CD14-positive monocyte (primary cell): ENCODE measurements around the gene WDR45B. TPM values are rescaled to one million over a fixed set of nuclear protein-coding genes. Genes with fewer than 3 reads are reported as not detected.

Source experiments
- DNase-seq, 3 donors: peaks; one replicate each; pipeline ENCODE4 v3.0.0-alpha.2; 2011 to 2022
- H2AFZ ChIP-seq: 2 replicates; pipeline ENCODE4 v1.6.0; 2012; ENCODE audit warnings: mild to moderate bottlenecking, low read depth, low read length, inconsistent platforms; ENCODE audit not compliant: insufficient read depth, poor library complexity, severe bottlenecking
- H3K27ac ChIP-seq, 2 donors: 1 replicate in 1 of 2; 2 replicates in 1 of 2; pipeline ENCODE4 v1.5.1; 2012 to 2013; ENCODE audit warnings: low read length in 2 of 2, control low read depth in 1 of 2, inconsistent platforms in 1 of 2, low read depth in 1 of 2, mild to moderate bottlenecking in 1 of 2
- H3K27me3 ChIP-seq, 2 donors: one replicate each; pipeline versions ENCODE4 v1.6.0 to v1.6.1; 2011 to 2013; ENCODE audit warnings: low read length in 2 of 2; ENCODE audit not compliant: control insufficient read depth in 2 of 2, insufficient read depth in 2 of 2
- H3K36me3 ChIP-seq, 2 donors: replicated peaks in 1 of 2; 1 replicate in 1 of 2; 2 replicates in 1 of 2; pipeline versions ENCODE4 v1.5.1 to v1.6.1; 2012 to 2013; ENCODE audit warnings: low read length in 2 of 2, control low read depth in 1 of 2, inconsistent platforms in 1 of 2, mild to moderate bottlenecking in 1 of 2; ENCODE audit not compliant: insufficient read depth in 2 of 2, control insufficient read depth in 1 of 2
- H3K4me1 ChIP-seq, 2 donors: 1 replicate in 1 of 2; 2 replicates in 1 of 2; pipeline versions ENCODE4 v1.5.1 to v1.6.1; 2012 to 2013; ENCODE audit warnings: low read length in 2 of 2, control low read depth in 1 of 2, inconsistent platforms in 1 of 2, mild to moderate bottlenecking in 1 of 2, moderate library complexity in 1 of 2; ENCODE audit not compliant: insufficient read depth in 2 of 2, control insufficient read depth in 1 of 2
- H3K4me2 ChIP-seq: replicated peaks from 2 replicates; pipeline ENCODE3; 2012; ENCODE audit warnings: low read length, moderate library complexity, mild to moderate bottlenecking; ENCODE audit not compliant: poor library complexity, severe bottlenecking; ENCODE audit errors: extremely low read depth
- H3K4me3 ChIP-seq, 3 experiments: fragments of 200-600 bp in 1 of 3; sonication (generic) in 1 of 3; replicated peaks in 1 of 3; 1 replicate in 2 of 3; 2 replicates in 1 of 3; pipeline ENCODE4 v1.5.1; 2011 to 2013; ENCODE audit warnings: low read length in 3 of 3, mild to moderate bottlenecking in 3 of 3, control low read depth in 2 of 3, low read depth in 2 of 3, inconsistent platforms in 1 of 3, moderate library complexity in 1 of 3
- H3K79me2 ChIP-seq: 2 replicates; pipeline ENCODE4 v1.6.0; 2012; ENCODE audit warnings: mild to moderate bottlenecking, control low read depth, inconsistent platforms, low read length, moderate library complexity; ENCODE audit not compliant: insufficient read depth
- H3K9ac ChIP-seq: 2 replicates; pipeline ENCODE4 v1.6.0; 2017; ENCODE audit warnings: low read length, mild to moderate bottlenecking; ENCODE audit not compliant: insufficient read depth, poor library complexity, severe bottlenecking
- H3K9me3 ChIP-seq, 2 donors: replicated peaks in 1 of 2; 1 replicate in 1 of 2; 2 replicates in 1 of 2; pipeline versions ENCODE4 v1.5.1 to v1.6.1; 2012 to 2013; ENCODE audit warnings: low read length in 2 of 2, control low read depth in 1 of 2; ENCODE audit not compliant: control insufficient read depth in 1 of 2, insufficient read depth in 1 of 2
- H4K20me1 ChIP-seq: 2 replicates; pipeline ENCODE4 v1.6.0; 2012; ENCODE audit warnings: mild to moderate bottlenecking, low read length, control low read depth, moderate library complexity; ENCODE audit not compliant: insufficient read depth
- H3K27ac Mint-ChIP-seq, 7 donors: one replicate each; pipeline ENCODE4 v1.8.0; 2020; ENCODE audit warnings: mild to moderate bottlenecking in 7 of 7, mixed read lengths in 7 of 7, moderate library complexity in 6 of 7, inconsistent platforms in 2 of 7
- H3K27me3 Mint-ChIP-seq, 3 donors: one replicate each; pipeline ENCODE4 v1.8.0; 2021 to 2022; ENCODE audit warnings: low read depth in 3 of 3, mild to moderate bottlenecking in 3 of 3, mixed read lengths in 3 of 3, moderate library complexity in 3 of 3, inconsistent platforms in 1 of 3
- H3K36me3 Mint-ChIP-seq, 2 donors: one replicate each; pipeline ENCODE4 v1.8.0; 2020; ENCODE audit warnings: mixed read lengths in 2 of 2, inconsistent platforms in 1 of 2, mild to moderate bottlenecking in 1 of 2
- H3K4me1 Mint-ChIP-seq: one replicate; pipeline ENCODE4 v1.8.0; 2020; ENCODE audit warnings: mild to moderate bottlenecking, mixed read lengths
- H3K4me3 Mint-ChIP-seq, 2 donors: one replicate each; pipeline ENCODE4 v1.8.0; 2020; ENCODE audit warnings: mild to moderate bottlenecking in 2 of 2, mixed read lengths in 2 of 2, moderate library complexity in 1 of 2
- H3K9me3 Mint-ChIP-seq, 7 donors: one replicate each; pipeline ENCODE4 v1.8.0; 2020 to 2022; ENCODE audit warnings: mixed read lengths in 7 of 7, mild to moderate bottlenecking in 6 of 7, moderate library complexity in 6 of 7, inconsistent platforms in 2 of 7
- CTCF ChIP-seq: fragments of 200-600 bp; IDR thresholded peaks from one replicate; pipeline ENCODE4 v1.8.0; 2022; ENCODE audit warnings: antibody characterized with exemption, mild to moderate bottlenecking
- WGBS: methylation state at CpG from one replicate; pipeline ENCODE4 v1.1.5; 2013; ENCODE audit warnings: missing lambda C conversion rate; ENCODE audit not compliant: insufficient coverage; 5-methylcytosine and 5-hydroxymethylcytosine counted together
- intact Hi-C, 2 donors: fragments of 100-400 bp; cut with micrococcal nuclease; formaldehyde crosslinking; loops; one replicate each; pipeline versions ENCODE4 v1.15.0 to v1.15.1; 2023
- polyA plus RNA-seq, 3 donors: library from polyadenylated mRNA; depleted of rRNA in 1 of 3; unstranded in 2 of 3; stranded (reverse) in 1 of 3; fragments of 300-500 nt in 2 of 3; fragments of >200 nt in 1 of 3; fragmentation: Illumina TruSeq in 2 of 3; gene quantifications; 1 replicate in 2 of 3; 2 replicates in 1 of 3; pipeline ENCODE4 v1.2.3, GENCODE V29; 2012 to 2021

WDR45B gene
- polyA plus RNA-seq, 3 donors: 42.6 to 82.6 (median 60.3) TPM

GRCh38 chr17:82613283-82614094 lies 34.8 kb downstream of the WDR45B start:
- TF ChIP-seq CTCF: no peak
- peaks cover 70 to 86% of the 10 kb centered on the region in 2 donors for H3K36me3 Mint-ChIP-seq
- H3K27ac Mint-ChIP-seq: peak overlapping the region in 2 of 7 donors; percentile 29 to 66
- Histone ChIP-seq H3K4me3 (no peak overlapping the region), H3K9ac (no peak overlapping the region), H3K79me2 (no peaks in the 10 kb centered on the region), H3K27ac (no peak overlapping the region), H3K9me3 (no peaks in the 10 kb centered on the region), H3K27me3 (no peaks in the 10 kb centered on the region), H4K20me1 (no peaks in the 10 kb centered on the region), H3K36me3 (peaks cover 42 to 90% of the 10 kb centered on the region in 2 donors), H3K4me1 (no peaks in the 10 kb centered on the region), H2AFZ (no peak overlapping the region), H3K4me2 (no peak overlapping the region)
- intact Hi-C loops: no loop called here
- 94% methylated on average over 37 of the region's 37 CpGs for WGBS
- DNase-seq: no peak
- H3K4me1 Mint-ChIP-seq: peaks cover 4% of the 10 kb centered on the region
- peaks cover 0 to 2% (median 0%) of the 10 kb centered on the region in 3 donors for H3K27me3 Mint-ChIP-seq
- no peaks in the 10 kb centered on the region for H3K9me3 Mint-ChIP-seq
- no peak overlapping the region for H3K4me3 Mint-ChIP-seq

GRCh38 chr17:82611140-82612058 lies 36.8 kb downstream of the WDR45B start:
- peaks cover 4% of the 10 kb centered on the region for H3K4me1 Mint-ChIP-seq
- no peak overlapping the region for H3K27ac Mint-ChIP-seq
- peaks cover 30 to 79% of the 10 kb centered on the region in 2 donors for H3K36me3 ChIP-seq
- H3K9me3 ChIP-seq: no peaks in the 10 kb centered on the region
- no peaks in the 10 kb centered on the region for H3K27me3 ChIP-seq
- H3K36me3 Mint-ChIP-seq: peaks cover 60 to 78% of the 10 kb centered on the region in 2 donors
- H2AFZ ChIP-seq: no peak overlapping the region
- H3K79me2 ChIP-seq: no peaks in the 10 kb centered on the region
- no peak for DNase-seq
- intact Hi-C loops: no loop called here
- no peak for TF ChIP-seq CTCF
- H3K27ac ChIP-seq: no peak overlapping the region
- 82% methylated on average over 11 of the region's 21 CpGs for WGBS
- H3K9ac ChIP-seq: no peak overlapping the region
- H3K4me3 ChIP-seq: no peak overlapping the region
- no peaks in the 10 kb centered on the region for H3K9me3 Mint-ChIP-seq
- H4K20me1 ChIP-seq: no peaks in the 10 kb centered on the region
- H3K4me1 ChIP-seq: no peaks in the 10 kb centered on the region
- no peak overlapping the region for H3K4me3 Mint-ChIP-seq
- no peak overlapping the region for H3K4me2 ChIP-seq
- H3K27me3 Mint-ChIP-seq: peaks cover 0 to 2% (median 0%) of the 10 kb centered on the region in 3 donors
